ENCODE measurements around the gene PPP2R3A.
"Not testable (repeated sequence)": the region's sequence is repeated elsewhere in the genome, so short reads cannot be mapped to it uniquely, and the experiment has no call there.

Gene PPP2R3A

GRCh38 chr3:135965506-135966270, at the start of gene PPP2R3A:
Gene PPP2R3A (plus strand): TSS chr3:135965728. CDS start chr3:136001499, 35,771 bp downstream.
- DNase-seq: peak; percentile 33 to 93 (median 86)

- no peak for DNase-seq
These were observed 49.2 kb upstream of the PPP2R3A start for GRCh38 chr3:135916310-135916709.

- no peak for DNase-seq
These were observed 48.5 kb upstream of the PPP2R3A start for GRCh38 chr3:135917076-135917475.

GRCh38 chr3:135917927-135918597, 47.5 kb upstream of the PPP2R3A start:
- no peak for DNase-seq

GRCh38 chr3:135918600-135918999, 46.9 kb upstream of the PPP2R3A start:
- DNase-seq: no peak

GRCh38 chr3:135920275-135920674, 45.3 kb upstream of the PPP2R3A start:
- DNase-seq: no peak

- DNase-seq: no peak
These were observed 42.7 kb upstream of the PPP2R3A start for GRCh38 chr3:135922903-135923250.

- no peak for DNase-seq
These were observed 41.0 kb upstream of the PPP2R3A start for GRCh38 chr3:135924506-135924905.

GRCh38 chr3:135926664-135927063, 38.9 kb upstream of the PPP2R3A start:
- DNase-seq: no peak

GRCh38 chr3:135927155-135927554, 38.4 kb upstream of the PPP2R3A start:
- DNase-seq: no peak

GRCh38 chr3:135929670-135930069, 35.9 kb upstream of the PPP2R3A start:
- DNase-seq: no peak

GRCh38 chr3:135930255-135930654, 35.3 kb upstream of the PPP2R3A start:
- DNase-seq: no peak

GRCh38 chr3:135935171-135935570, 30.4 kb upstream of the PPP2R3A start:
- DNase-seq: not testable (repeated sequence)

GRCh38 chr3:135937766-135938165, 27.8 kb upstream of the PPP2R3A start:
- not testable (repeated sequence) for DNase-seq

GRCh38 chr3:135944831-135945230, 20.7 kb upstream of the PPP2R3A start:
- no peak for DNase-seq

- DNase-seq: no peak
These were observed 14.6 kb upstream of the PPP2R3A start for GRCh38 chr3:135950941-135951340.

- no peak for DNase-seq
These were observed 1.2 kb upstream of the PPP2R3A start for GRCh38 chr3:135964160-135964955.

- DNase-seq: peak in 1 of 56 donors; percentile 52
These were observed 411 bp upstream of the PPP2R3A start for GRCh38 chr3:135965129-135965505.

- DNase-seq: peak in 24 of 56 donors; percentile 5 to 73 (median 53)
These were observed 888 bp downstream of the PPP2R3A start for GRCh38 chr3:135966271-135966961.

GRCh38 chr3:135966962-135967274, 1.4 kb downstream of the PPP2R3A start:
- no peak for DNase-seq

- no peak for DNase-seq
These were observed 2.3 kb downstream of the PPP2R3A start for GRCh38 chr3:135967867-135968266.

Measured in nucleus accumbens (tissue), 56 donors.